Neural progenitor cell (in vitro differentiated cells): ENCODE measurements around the gene CSTA. TPM values are rescaled to one million over a fixed set of nuclear protein-coding genes. Genes with fewer than 3 reads are reported as not detected.

Source experiments
- DNase-seq: peaks from one replicate; pipeline ENCODE4 v3.0.0-alpha.2; 2016; ENCODE audit warnings: low spot score
- H2AFZ ChIP-seq: fragments of 200-600 bp; sonication (generic); replicated peaks from 2 replicates; pipeline ENCODE4 v1.6.1; 2016; ENCODE audit warnings: antibody characterized with exemption
- H3F3A ChIP-seq: fragments of 200-600 bp; sonication (generic); 2 replicates; pipeline ENCODE4 v1.6.1; 2016; ENCODE audit warnings: antibody characterized with exemption, low read depth
- H3K27ac ChIP-seq: fragments of 200-600 bp; sonication (generic); 2 replicates; pipeline ENCODE4 v1.5.1; 2016; ENCODE audit warnings: mild to moderate bottlenecking
- H3K27me3 ChIP-seq: fragments of 200-600 bp; sonication (generic); 2 replicates; pipeline ENCODE4 v1.6.1; 2016; ENCODE audit warnings: mild to moderate bottlenecking, moderate library complexity
- H3K36me3 ChIP-seq: fragments of 200-600 bp; sonication (generic); 2 replicates; pipeline ENCODE4 v1.5.1; 2016
- H3K4me1 ChIP-seq: fragments of 200-600 bp; sonication (generic); 2 replicates; pipeline ENCODE4 v1.6.1; 2016; ENCODE audit warnings: mixed run types
- H3K4me2 ChIP-seq: fragments of 200-600 bp; sonication (generic); 2 replicates; pipeline ENCODE4 v1.6.1; 2016
- H3K4me3 ChIP-seq: fragments of 200-600 bp; sonication (generic); 2 replicates; pipeline ENCODE4 v1.5.1; 2016
- H3K79me2 ChIP-seq: fragments of 200-600 bp; sonication (generic); 2 replicates; pipeline ENCODE4 v1.6.1; 2016; ENCODE audit warnings: low read depth
- H3K9ac ChIP-seq: fragments of 200-600 bp; sonication (generic); 2 replicates; pipeline ENCODE4 v1.6.1; 2016
- H3K9me3 ChIP-seq: fragments of 200-600 bp; sonication (generic); 2 replicates; pipeline ENCODE4 v1.5.1; 2016; ENCODE audit warnings: low read depth
- H4K20me1 ChIP-seq: fragments of 200-600 bp; sonication (generic); 2 replicates; pipeline ENCODE4 v1.6.1; 2016; ENCODE audit warnings: low read depth
- H3K27ac Mint-ChIP-seq: 3 replicates; pipeline ENCODE4 v1.8.0; 2021; ENCODE audit warnings: mixed read lengths
- H3K27me3 Mint-ChIP-seq: 2 replicates; pipeline ENCODE4 v1.8.0; 2022; ENCODE audit warnings: low read depth, mild to moderate bottlenecking, inconsistent platforms, moderate library complexity, mixed read lengths; ENCODE audit not compliant: insufficient read depth
- H3K36me3 Mint-ChIP-seq: 3 replicates; pipeline ENCODE4 v1.8.0; 2021; ENCODE audit warnings: mixed read lengths
- H3K4me1 Mint-ChIP-seq: 3 replicates; pipeline ENCODE4 v1.8.0; 2021; ENCODE audit warnings: mixed read lengths
- H3K4me3 Mint-ChIP-seq: 3 replicates; pipeline ENCODE4 v1.8.0; 2021; ENCODE audit warnings: mild to moderate bottlenecking, moderate library complexity, mixed read lengths
- H3K9me3 Mint-ChIP-seq: 3 replicates; pipeline ENCODE4 v1.8.0; 2020; ENCODE audit warnings: mixed read lengths
- CTCF ChIP-seq: fragments of 200-600 bp; sonication (generic); IDR thresholded peaks from 2 replicates; pipeline ENCODE4 v1.5.1; 2017; ENCODE audit warnings: antibody characterized with exemption, mild to moderate bottlenecking
- EZH2 ChIP-seq: fragments of 200-600 bp; sonication (generic); IDR thresholded peaks from 2 replicates; pipeline ENCODE4 v1.6.1; 2017; ENCODE audit warnings: antibody characterized with exemption, mild to moderate bottlenecking, moderate library complexity
- EZH2phosphoT487 ChIP-seq: fragments of 200-600 bp; sonication (generic); IDR thresholded peaks from 2 replicates; pipeline ENCODE4 v1.6.1; 2017; ENCODE audit warnings: antibody characterized with exemption
- total RNA-seq: library from RNA; depleted of rRNA; stranded (reverse); fragments of >200 nt; gene quantifications from 2 replicates; pipeline ENCODE4 v1.2.3, GENCODE V29; 2015; ENCODE audit warnings: low replicate concordance

The CSTA gene
- total RNA-seq, 1 donor from 2014 or later = not detected

- H3K27me3 Mint-ChIP-seq = no peaks in the 10 kb centered on the region
- peaks cover 10% of the 10 kb centered on the region for H3K9me3 Mint-ChIP-seq
- H3K4me1 Mint-ChIP-seq = no peaks in the 10 kb centered on the region
- Histone ChIP-seq H2AFZ (no peak overlapping the region), H3K79me2 (no peaks in the 10 kb centered on the region), H3K27ac (no peak overlapping the region), H3K9me3 (no peaks in the 10 kb centered on the region), H3K4me3 (no peak overlapping the region), H3K4me1 (no peaks in the 10 kb centered on the region), H3K36me3 (no peaks in the 10 kb centered on the region), H3F3A (no peaks in the 10 kb centered on the region), H3K9ac (no peak overlapping the region), H4K20me1 (no peaks in the 10 kb centered on the region), H3K27me3 (no peaks in the 10 kb centered on the region), H3K4me2 (no peak overlapping the region)
- no peak for DNase-seq
- TF ChIP-seq EZH2phosphoT487 = no peak
- TF ChIP-seq EZH2 = no peak
- H3K27ac Mint-ChIP-seq = no peak overlapping the region
- H3K4me3 Mint-ChIP-seq = no peak overlapping the region
- no peaks in the 10 kb centered on the region for H3K36me3 Mint-ChIP-seq
These were observed 24.0 kb upstream of the CSTA start for GRCh38 chr3:122301063-122301462.

- no peaks in the 10 kb centered on the region for H3K4me1 Mint-ChIP-seq
These were observed 19.0 kb upstream of the CSTA start for GRCh38 chr3:122305818-122306621.

GRCh38 chr3:122306622-122306953, 18.5 kb upstream of the CSTA start:
- H3K4me2 ChIP-seq = no peak overlapping the region

More at GRCh38 chr3:122305818-122306621, 19.0 kb upstream of the CSTA start:
- no peaks in the 10 kb centered on the region for H4K20me1 ChIP-seq
- no peak overlapping the region for H3K27ac Mint-ChIP-seq
- H3K36me3 ChIP-seq = no peaks in the 10 kb centered on the region
- peaks cover 2% of the 10 kb centered on the region for H3K9me3 Mint-ChIP-seq
- no peaks in the 10 kb centered on the region for H3F3A ChIP-seq
- H3K9ac ChIP-seq = no peak overlapping the region
- TF ChIP-seq EZH2 (no peak), EZH2phosphoT487 (no peak), CTCF (peak; percentile 17)
- no peak overlapping the region for H3K4me2 ChIP-seq
- H3K4me1 ChIP-seq = no peaks in the 10 kb centered on the region
- no peaks in the 10 kb centered on the region for H3K27me3 ChIP-seq
- peak overlapping the region; percentile 28 for H2AFZ ChIP-seq
- no peaks in the 10 kb centered on the region for H3K36me3 Mint-ChIP-seq
- H3K9me3 ChIP-seq = no peaks in the 10 kb centered on the region
- no peak overlapping the region for H3K27ac ChIP-seq
- H3K27me3 Mint-ChIP-seq = no peaks in the 10 kb centered on the region
- no peaks in the 10 kb centered on the region for H3K79me2 ChIP-seq
- DNase-seq = peak; percentile 40
- no peak overlapping the region for H3K4me3 ChIP-seq
- H3K4me3 Mint-ChIP-seq = no peak overlapping the region

More at GRCh38 chr3:122306622-122306953, 18.5 kb upstream of the CSTA start:
- TF ChIP-seq EZH2phosphoT487 (no peak), EZH2 (no peak), CTCF (no peak)
- Histone ChIP-seq H2AFZ (no peak overlapping the region), H3K27me3 (no peaks in the 10 kb centered on the region), H4K20me1 (no peaks in the 10 kb centered on the region), H3F3A (no peaks in the 10 kb centered on the region), H3K4me1 (no peaks in the 10 kb centered on the region), H3K79me2 (no peaks in the 10 kb centered on the region), H3K9me3 (no peaks in the 10 kb centered on the region), H3K36me3 (no peaks in the 10 kb centered on the region), H3K27ac (no peak overlapping the region), H3K4me3 (no peak overlapping the region), H3K9ac (no peak overlapping the region)
- no peak overlapping the region for H3K4me3 Mint-ChIP-seq
- no peak for DNase-seq
- no peaks in the 10 kb centered on the region for H3K9me3 Mint-ChIP-seq
- no peaks in the 10 kb centered on the region for H3K36me3 Mint-ChIP-seq
- H3K4me1 Mint-ChIP-seq = no peaks in the 10 kb centered on the region
- H3K27ac Mint-ChIP-seq = no peak overlapping the region
- H3K27me3 Mint-ChIP-seq = no peaks in the 10 kb centered on the region
